Heart left ventricle (tissue), 16 donors: Measurements from ENCODE around the gene ZSWIM4. TPM values are rescaled to one million over a fixed set of nuclear protein-coding genes. Genes with fewer than 3 reads are reported as not detected.

Experiments used
- ATAC-seq, 4 donors: fragments of 200-7000 bp; cut with Tn5 transposase; one replicate each; pipeline ENCODE4 v1.9.1; 2020 to 2022; ENCODE audit warnings: moderate library complexity in 4 of 4, mild to moderate bottlenecking in 3 of 4, moderate number of reproducible peaks in 1 of 4
- DNase-seq, 5 donors: peaks; one replicate each; pipeline ENCODE4 v3.0.0-alpha.2; 2020
- H3K27ac ChIP-seq, 12 donors: fragments of 200-600 bp; sonication (generic) in 4 of 12; one replicate each; pipeline versions ENCODE4 v1.5.0 to v1.8.0; 2016 to 2022; ENCODE audit warnings: mild to moderate bottlenecking in 2 of 12
- H3K27me3 ChIP-seq, 9 donors: fragments of 200-600 bp; sonication (generic) in 2 of 9; one replicate each; pipeline versions ENCODE4 v1.5.1 to v1.8.0; 2016 to 2022; ENCODE audit warnings: mild to moderate bottlenecking in 3 of 9
- H3K36me3 ChIP-seq, 9 donors: fragments of 200-600 bp; sonication (generic) in 2 of 9; one replicate each; pipeline versions ENCODE4 v1.5.0 to v1.8.0; 2018 to 2022; ENCODE audit warnings: mild to moderate bottlenecking in 2 of 9
- H3K4me1 ChIP-seq, 12 donors: fragments of 200-600 bp; sonication (generic) in 4 of 12; one replicate each; pipeline versions ENCODE4 v1.5.0 to v1.8.0; 2016 to 2022; ENCODE audit warnings: mild to moderate bottlenecking in 3 of 12
- H3K4me3 ChIP-seq, 12 donors: fragments of 200-600 bp; sonication (generic) in 4 of 12; one replicate each; pipeline versions ENCODE4 v1.5.0 to v1.8.0; 2017 to 2022; ENCODE audit warnings: mild to moderate bottlenecking in 9 of 12, moderate library complexity in 4 of 12
- H3K9me3 ChIP-seq, 12 donors: fragments of 200-600 bp; sonication (generic) in 4 of 12; one replicate each; pipeline versions ENCODE4 v1.5.0 to v1.8.0; 2016 to 2022; ENCODE audit warnings: mild to moderate bottlenecking in 1 of 12
- CTCF ChIP-seq, 12 donors: fragments of 200-600 bp; sonication (generic) in 4 of 12; IDR thresholded peaks; one replicate each; pipeline versions ENCODE4 v1.5.0 to v1.8.0; 2018 to 2022; ENCODE audit warnings: antibody characterized with exemption in 12 of 12, mild to moderate bottlenecking in 5 of 12
- POLR2A ChIP-seq, 2 donors: fragments of 450-650 bp; IDR thresholded peaks; one replicate each; pipeline ENCODE4 v1.6.1; 2017; ENCODE audit warnings: antibody characterized with exemption in 2 of 2, mild to moderate bottlenecking in 2 of 2, moderate library complexity in 2 of 2
- WGBS, 4 donors: extraction: QIAGEN DNeasy Blood & Tissue Kit in 2 of 4; methylation state at CpG; one replicate each; pipeline versions ENCODE4 v1.1.5 to v1.1.7; 2013 to 2018; 5-methylcytosine and 5-hydroxymethylcytosine counted together
- intact Hi-C, 10 donors: fragments of 100-400 bp; cut with DNase I; formaldehyde crosslinking; loops; one replicate each; pipeline versions ENCODE4 v1.11.1 to v1.14.2; 2022
- polyA plus RNA-seq, 2 donors: library from polyadenylated mRNA; stranded (reverse); fragments of 200-250 nt; gene quantifications; one replicate each; pipeline ENCODE4 v1.2.3, GENCODE V29; 2013
- total RNA-seq, 9 donors: library from RNA; depleted of rRNA in 2 of 9; stranded (reverse); fragments of >200 nt in 2 of 9; fragmentation: NEBNext Ultra II Directional in 3 of 9; extraction: Animal tissue kit (Norgen Biotek cat#: 25700) in 3 of 9; gene quantifications; one replicate each; pipeline versions ENCODE4 v1.1.0 to v1.2.4, GENCODE V29; 2016 to 2023
- donor health status: ischemic (EF 13 %, LVEDD 7.1; RV severe dilation, severe dysfunction).
- donor health status: healthy with polysubstance abuse.
- donor health status: DM: no; HTN: yes; CAD: no.
- donor health status: DM: no; HTN: no; CAD: no.
- donor health status: ischemic (EF 25% LVEDD 6.9; RV normal size, moderate dysfunction).
- donor health status: ischemic (EF 25% LVEDD 5.7; RV mildly dilated, moderate dysfunction).
- donor health status: healthy.
- donor health status: DM: yes; HTN: yes; CAD: no.
- donor health status: ischemic (EF 35%, LVEDD 5.7; RV mildly dilated, moderate dysfunction).
- donor health status: nonischemic (EF 11% LVEDD 7.7; RV severe dilation, severe dysfunction).
- donor health status: DM: yes; HTN: yes; CAD: no.
- donor health status: PGD.
- donor health status: ischemic (EF 29% LVEDD 5.4; RV normal size, mild dysfunction).
- donor health status: nonischemic (EF 23%, LVEDD 6.1; RV moderate dilation, normal function).

ZSWIM4 gene
- total and polyA plus RNA-seq, 11 donors: 1.3 to 10.9 (median 3.3) TPM

GRCh38 chr19:13840305-13841085 lies 45.3 kb downstream of the ZSWIM4 start:
- TF ChIP-seq CTCF (IDR thresholded peaks at IDR 0.05) (peak in 1 of 12 donors; percentile 10), POLR2A (IDR thresholded peaks at IDR 0.05) (peak in 1 of 2 donors; percentile 38)
- no peaks in the 10 kb centered on the region for H3K27me3 ChIP-seq
- peak overlapping the region; percentile 99 to 100 (median 100) for H3K27ac ChIP-seq
- H3K9me3 ChIP-seq: no peaks in the 10 kb centered on the region
- ATAC-seq (peak; percentile 6 to 29 (median 18)), DNase-seq (peak in 4 of 5 donors; percentile 60 to 85 (median 77))
- H3K4me3 ChIP-seq: peak overlapping the region; percentile 72 to 99 (median 96)
- H3K36me3 ChIP-seq: peaks cover 0 to 34% (median 21%) of the 10 kb centered on the region in 9 donors
- WGBS, 4 donors: 11 to 33% (median 19%) methylated on average over 19 to 23 of the region's 23 CpGs
- intact Hi-C loops: loop anchor here in 2 of 10 donors (1.0 to 10.0 kb wide), 3 partner anchors 20 to 688 kb away; partner anchors contain the start of genes IER2 (in 2 of the 2) and STX10 (in 2 of the 2)
- peaks cover 25 to 74% (median 46%) of the 10 kb centered on the region in 12 donors for H3K4me1 ChIP-seq

DNA sequence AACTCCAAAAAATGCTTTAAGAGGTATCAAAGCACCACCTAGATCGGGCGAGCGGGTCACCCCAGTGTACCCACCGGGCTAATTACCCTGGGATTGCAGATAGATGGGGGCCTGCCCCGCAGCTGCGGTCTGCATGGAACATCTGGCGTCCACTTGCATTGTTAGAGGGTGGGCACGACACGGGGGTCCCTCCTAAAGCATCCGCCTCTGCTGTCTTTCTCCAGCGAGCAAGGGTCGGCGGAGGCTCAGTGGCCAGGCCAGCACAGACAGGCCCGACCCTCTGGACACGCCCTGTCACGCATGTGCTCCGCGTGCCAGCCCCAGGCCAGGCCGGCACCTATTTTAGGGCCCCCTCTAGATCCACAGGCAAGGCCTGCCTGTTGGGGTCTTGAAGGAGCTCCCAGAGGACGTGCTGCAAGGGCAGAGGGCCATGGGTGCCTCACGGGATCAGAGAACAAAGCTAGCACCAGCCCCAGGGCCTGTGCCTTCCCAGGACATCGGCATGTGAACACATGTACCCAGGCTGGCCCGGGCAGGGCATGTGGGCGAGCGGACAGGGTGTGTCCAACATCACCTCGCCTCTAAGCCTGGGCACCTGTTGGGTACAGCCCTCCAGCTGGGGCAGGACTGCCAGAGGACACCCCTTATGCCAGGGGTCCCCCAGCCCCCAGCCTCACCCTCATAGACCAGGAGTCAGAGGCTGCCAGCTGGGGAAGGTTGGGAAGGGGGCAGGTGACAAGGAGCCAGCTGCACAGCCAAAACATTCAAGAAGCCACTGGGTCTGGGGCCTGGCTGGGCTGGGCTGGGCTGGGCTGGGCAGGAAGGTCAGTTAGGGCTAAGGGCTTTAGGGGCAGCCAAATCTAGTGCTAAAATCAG lies 46.1 kb downstream of the ZSWIM4 start:
- H3K27ac ChIP-seq: peak overlapping the region; percentile 99 to 100 (median 100)
- TF ChIP-seq POLR2A (IDR thresholded peaks at IDR 0.05): peak in 1 of 2 donors; percentile 15
- TF ChIP-seq CTCF (IDR thresholded peaks at IDR 0.05): no peak
- H3K36me3 ChIP-seq: peaks cover 0 to 26% (median 13%) of the 10 kb centered on the region in 9 donors
- intact Hi-C loops: loop anchor here in 2 of 10 donors (1.0 to 10.0 kb wide), 3 partner anchors 19 to 689 kb away; partner anchors contain the start of genes IER2 (in 2 of the 2) and STX10 (in 2 of the 2)
- WGBS, 4 donors: 8 to 23% (median 14%) methylated on average over 15 to 26 of the region's 26 CpGs
- no peaks in the 10 kb centered on the region for H3K9me3 ChIP-seq
- no peaks in the 10 kb centered on the region for H3K27me3 ChIP-seq
- ATAC-seq (peak in 2 of 4 donors; percentile 2 to 19), DNase-seq (peak in 4 of 5 donors; percentile 64 to 78 (median 72))
- H3K4me3 ChIP-seq: peak overlapping the region; percentile 72 to 99 (median 96)
- H3K4me1 ChIP-seq: peaks cover 25 to 72% (median 45%) of the 10 kb centered on the region in 12 donors

DNA sequence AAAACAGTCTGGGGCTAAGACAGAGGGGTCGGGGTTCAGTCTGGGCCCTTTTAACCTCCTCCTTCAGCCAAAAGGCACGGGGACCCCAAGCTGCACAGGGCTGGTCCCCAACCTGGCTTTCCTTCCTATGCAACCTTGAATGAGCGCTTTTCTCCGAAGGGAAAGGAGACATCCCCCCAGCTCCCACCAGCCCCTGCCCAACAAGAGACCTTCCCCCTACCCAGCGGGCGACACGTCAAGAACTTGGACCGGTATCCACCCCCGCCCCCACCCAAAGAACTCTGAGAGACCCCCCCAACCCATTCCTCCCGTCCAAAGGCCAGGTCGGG lies 46.7 kb downstream of the ZSWIM4 start:
- WGBS, 4 donors: 0 to 2% (median 2%) methylated on average over 11 of the region's 11 CpGs
- Histone ChIP-seq H3K27me3 (no peaks in the 10 kb centered on the region), H3K4me1 (peaks cover 23 to 72% (median 45%) of the 10 kb centered on the region in 12 donors), H3K27ac (peak overlapping the region; percentile 99 to 100 (median 100)), H3K4me3 (peak overlapping the region; percentile 72 to 99 (median 96)), H3K9me3 (no peaks in the 10 kb centered on the region), H3K36me3 (peaks cover 0 to 21% (median 9%) of the 10 kb centered on the region in 9 donors)
- intact Hi-C loops: loop anchor here in 2 of 10 donors (1.0 to 10.0 kb wide), 3 partner anchors 18 to 690 kb away; partner anchors contain the start of genes IER2 (in 2 of the 2) and STX10 (in 2 of the 2)
- no peak for TF ChIP-seq POLR2A (IDR thresholded peaks at IDR 0.05)
- TF ChIP-seq CTCF (IDR thresholded peaks at IDR 0.05): no peak
- ATAC-seq (no peak), DNase-seq (no peak)
